ENCODE results near the gene RUBCN.
A peak's percentile ranks its signal among the peaks of the same experiment; 100 is the strongest.
"Not testable (repeated sequence)": the region's sequence is repeated elsewhere in the genome, so short reads cannot be mapped to it uniquely, and the experiment has no call there.

RUBCN gene

DNA sequence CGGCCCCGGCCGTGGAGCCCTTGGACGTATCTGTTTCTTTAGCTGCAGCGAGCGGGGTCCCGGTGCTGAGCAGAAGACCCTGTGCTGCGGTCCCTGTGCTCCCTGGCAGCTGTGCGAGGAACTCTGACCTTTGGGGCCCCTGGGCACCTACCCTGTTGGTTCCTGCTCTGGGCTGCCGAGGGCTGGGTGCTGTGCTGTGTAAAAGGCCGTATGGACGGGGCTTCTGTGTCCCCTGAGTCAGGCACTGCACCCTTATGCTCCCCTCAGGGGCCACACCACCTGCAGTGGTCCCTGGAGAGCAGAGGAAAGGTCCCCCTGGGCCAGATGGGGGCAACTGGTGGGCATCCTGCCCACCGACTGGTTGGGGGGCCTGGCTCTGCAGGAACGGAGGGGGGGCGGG is 71.2 kb downstream of the RUBCN start:
- Mint-ChIP-seq H3K27me3 (ENCODE audit: low read depth, poor library complexity) (peaks cover 19% of the 10 kb centered on the region), H3K4me1 (peaks cover 12% of the 10 kb centered on the region)
- not testable (repeated sequence) for DNase-seq; H3K27ac Mint-ChIP-seq; H3K36me3 Mint-ChIP-seq (ENCODE audit: low read depth); H3K4me3 Mint-ChIP-seq; H3K9me3 Mint-ChIP-seq

DNA sequence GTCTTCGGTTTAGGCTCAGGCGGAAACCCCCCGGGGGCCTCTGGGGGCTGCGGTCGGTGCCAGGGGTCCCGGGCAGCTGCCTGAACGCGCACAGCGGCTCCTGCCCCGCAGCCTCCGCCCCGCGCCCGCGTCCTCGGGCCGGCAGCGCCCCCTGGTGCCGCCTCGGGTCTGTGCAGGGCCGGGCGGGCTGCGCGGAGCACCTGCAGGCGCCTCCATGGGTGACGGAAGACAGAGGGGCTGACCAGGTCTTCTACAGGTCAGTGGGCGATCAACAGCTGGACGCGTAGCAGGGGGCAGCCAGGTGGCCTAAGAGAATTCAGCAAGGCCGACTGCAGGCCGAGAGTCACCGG is 71.6 kb downstream of the RUBCN start:
- H3K36me3 Mint-ChIP-seq (ENCODE audit: low read depth); H3K9me3 Mint-ChIP-seq; H3K4me3 Mint-ChIP-seq; H3K27ac Mint-ChIP-seq; DNase-seq: not testable (repeated sequence)
- Mint-ChIP-seq H3K27me3 (ENCODE audit: low read depth, poor library complexity) (peaks cover 19% of the 10 kb centered on the region), H3K4me1 (peaks cover 12% of the 10 kb centered on the region)

DNA sequence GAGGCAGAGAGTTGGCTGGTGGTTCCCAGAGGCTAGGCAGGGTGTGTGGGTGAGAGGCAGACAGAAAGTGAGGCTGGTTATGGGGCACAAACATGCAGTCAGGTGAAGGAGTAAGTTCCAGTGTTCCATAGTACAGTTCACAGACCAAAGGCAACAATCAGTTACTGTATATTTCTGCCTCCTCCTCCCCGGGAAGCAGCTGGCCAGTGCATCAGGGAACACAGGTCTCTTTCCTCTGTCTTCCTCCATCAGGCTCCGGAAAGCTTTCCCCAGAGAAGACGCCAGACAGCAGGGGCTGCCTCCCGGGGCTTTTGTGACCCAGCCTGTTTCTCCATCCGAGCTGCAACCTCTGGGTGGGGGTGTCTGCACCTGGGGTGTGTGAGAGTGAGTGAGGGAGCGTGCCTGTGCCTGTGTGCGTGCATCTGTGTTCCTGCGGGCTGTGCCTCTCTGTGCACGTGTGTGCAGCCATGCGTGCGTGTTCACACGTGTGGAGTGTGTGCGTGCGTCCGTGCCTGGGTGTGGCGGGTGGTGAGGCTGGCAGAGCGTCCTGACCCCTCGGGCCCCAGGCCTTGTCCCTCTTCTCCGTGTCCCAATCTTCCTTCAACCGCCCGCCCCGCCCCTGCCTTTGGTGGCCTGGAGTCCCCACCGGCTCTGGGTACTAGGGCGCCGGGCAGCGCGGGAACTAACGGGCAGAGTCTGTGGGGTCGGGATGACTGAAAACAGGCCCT is 72.1 kb downstream of the RUBCN start:
- H3K4me3 Mint-ChIP-seq; H3K27ac Mint-ChIP-seq; DNase-seq; H3K36me3 Mint-ChIP-seq (ENCODE audit: low read depth); H3K9me3 Mint-ChIP-seq: not testable (repeated sequence)
- H3K27me3 Mint-ChIP-seq (ENCODE audit: low read depth, poor library complexity), result peaks cover 19% of the 10 kb centered on the region
- peaks cover 12% of the 10 kb centered on the region for H3K4me1 Mint-ChIP-seq

DNA sequence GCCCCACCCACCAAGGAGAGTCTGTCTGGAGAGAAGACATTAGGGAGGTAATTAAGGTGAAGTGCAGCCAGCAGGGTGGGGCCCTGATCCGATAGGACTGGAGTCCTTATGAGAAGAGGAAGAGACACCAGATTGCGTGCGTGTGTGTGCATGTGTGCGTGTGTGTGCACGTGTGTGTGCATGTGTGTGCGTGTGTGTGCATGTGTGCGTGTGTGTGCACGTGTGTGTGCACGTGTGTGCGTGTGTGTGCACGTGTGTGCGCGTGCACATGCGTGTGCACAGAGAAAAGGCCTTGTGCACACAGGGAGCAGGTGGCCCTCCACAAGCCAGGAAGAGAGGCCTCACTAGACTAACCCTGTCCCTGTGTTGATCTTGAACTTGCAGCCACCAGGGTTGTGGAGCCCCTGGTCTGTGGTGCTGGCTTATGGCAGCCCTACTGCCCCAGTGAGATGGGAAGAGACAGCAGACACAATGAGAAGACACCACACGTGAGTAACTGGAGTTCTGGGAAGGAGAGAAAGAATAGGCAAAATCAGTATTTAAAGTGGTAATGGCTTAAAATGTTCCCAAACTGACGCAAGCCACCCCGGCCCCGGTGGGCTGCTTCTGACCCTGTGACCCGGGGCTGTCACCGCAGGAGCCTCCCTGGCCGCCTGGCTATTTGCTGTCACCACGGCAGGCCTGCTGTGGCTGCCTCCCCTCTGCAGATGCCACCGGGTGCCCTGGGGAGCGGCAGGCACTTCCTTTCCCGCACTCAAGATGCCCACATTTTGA is 73.2 kb downstream of the RUBCN start:
- Mint-ChIP-seq H3K4me1 (peaks cover 12% of the 10 kb centered on the region), H3K27me3 (ENCODE audit: low read depth, poor library complexity) (peaks cover 19% of the 10 kb centered on the region)
- H3K4me3 Mint-ChIP-seq; H3K9me3 Mint-ChIP-seq; H3K36me3 Mint-ChIP-seq (ENCODE audit: low read depth); DNase-seq; H3K27ac Mint-ChIP-seq: not testable (repeated sequence)

DNA sequence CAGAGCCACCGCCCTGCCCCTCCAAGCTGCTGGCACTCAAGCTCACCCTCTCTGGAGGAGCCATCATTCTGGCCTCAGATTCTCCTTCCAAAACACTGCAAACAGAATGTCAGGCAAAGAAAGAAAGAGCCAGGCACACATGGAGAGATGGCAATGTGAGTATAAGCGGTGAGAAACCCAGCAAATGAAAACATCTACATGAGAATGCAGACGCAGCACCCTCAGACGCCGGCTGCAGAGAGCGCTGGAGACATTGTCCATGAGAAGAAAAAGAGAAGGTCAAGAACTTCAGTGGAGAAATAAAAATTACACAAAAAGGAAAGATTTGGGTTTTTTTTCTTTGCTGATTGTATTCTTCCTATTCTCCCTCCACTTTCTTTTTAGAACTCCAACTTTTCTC is 74.4 kb downstream of the RUBCN start:
- DNase-seq; H3K27ac Mint-ChIP-seq; H3K9me3 Mint-ChIP-seq; H3K4me3 Mint-ChIP-seq; H3K36me3 Mint-ChIP-seq (ENCODE audit: low read depth): not testable (repeated sequence)
- H3K4me1 Mint-ChIP-seq, result peaks cover 12% of the 10 kb centered on the region
- peaks cover 14% of the 10 kb centered on the region for H3K27me3 Mint-ChIP-seq (ENCODE audit: low read depth, poor library complexity)

DNA sequence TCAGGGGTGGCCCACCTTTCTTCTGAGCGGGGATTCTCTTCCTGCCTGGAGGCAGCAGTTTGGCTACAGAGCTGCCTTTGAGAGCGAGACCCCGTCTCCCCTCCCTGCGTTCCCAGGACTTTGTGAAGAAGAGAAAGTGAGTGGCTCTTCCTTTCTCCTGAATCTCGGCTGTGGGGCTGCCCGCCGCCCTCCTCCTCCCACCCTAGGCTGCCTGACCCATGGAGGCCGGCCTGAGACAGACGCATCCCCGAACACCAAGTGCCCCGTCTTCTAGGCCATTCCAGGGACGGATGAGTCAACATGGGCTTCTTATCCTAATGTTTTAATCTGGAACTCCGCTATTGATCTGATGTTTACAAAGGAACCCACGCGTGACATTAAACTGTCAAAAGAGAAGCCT is 74.8 kb downstream of the RUBCN start:
- not testable (repeated sequence) for H3K4me3 Mint-ChIP-seq; DNase-seq; H3K36me3 Mint-ChIP-seq (ENCODE audit: low read depth); H3K9me3 Mint-ChIP-seq; H3K27ac Mint-ChIP-seq
- Mint-ChIP-seq H3K27me3 (ENCODE audit: low read depth, poor library complexity) (peaks cover 17% of the 10 kb centered on the region), H3K4me1 (peaks cover 12% of the 10 kb centered on the region)

DNA sequence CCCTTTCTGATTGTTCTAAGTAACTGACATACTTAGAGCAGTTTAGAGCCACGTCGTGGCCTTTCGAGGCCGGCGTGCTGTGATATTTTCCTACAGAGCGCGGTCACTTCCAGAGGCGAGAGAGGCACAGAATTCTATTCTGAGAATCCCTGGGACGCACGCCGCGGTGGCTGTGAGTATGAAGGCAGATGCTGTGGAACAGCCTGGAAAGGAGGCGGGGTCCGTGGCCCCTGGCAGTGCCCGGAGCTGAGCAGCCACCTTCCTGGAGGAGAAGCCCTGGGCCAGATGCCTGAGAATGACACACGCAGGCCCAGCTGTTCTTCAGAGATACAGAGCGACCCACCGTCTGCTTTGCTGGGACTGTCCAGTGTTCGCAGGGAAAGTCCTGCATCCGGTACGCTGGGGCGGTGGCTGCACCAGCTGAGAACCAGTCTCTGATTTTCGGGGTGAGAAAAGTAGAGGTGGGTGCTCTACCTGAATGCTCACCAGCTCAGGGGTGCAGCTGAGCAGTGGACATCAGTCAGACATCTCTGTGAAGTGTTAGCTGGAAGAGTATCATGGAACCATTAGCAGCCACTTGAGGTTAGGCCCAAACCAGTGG is 75.4 kb downstream of the RUBCN start:
- H3K4me3 Mint-ChIP-seq; H3K9me3 Mint-ChIP-seq; H3K27ac Mint-ChIP-seq; H3K36me3 Mint-ChIP-seq (ENCODE audit: low read depth); DNase-seq: not testable (repeated sequence)
- H3K27me3 Mint-ChIP-seq (ENCODE audit: low read depth, poor library complexity), result peaks cover 17% of the 10 kb centered on the region
- H3K4me1 Mint-ChIP-seq, result peaks cover 12% of the 10 kb centered on the region

DNA sequence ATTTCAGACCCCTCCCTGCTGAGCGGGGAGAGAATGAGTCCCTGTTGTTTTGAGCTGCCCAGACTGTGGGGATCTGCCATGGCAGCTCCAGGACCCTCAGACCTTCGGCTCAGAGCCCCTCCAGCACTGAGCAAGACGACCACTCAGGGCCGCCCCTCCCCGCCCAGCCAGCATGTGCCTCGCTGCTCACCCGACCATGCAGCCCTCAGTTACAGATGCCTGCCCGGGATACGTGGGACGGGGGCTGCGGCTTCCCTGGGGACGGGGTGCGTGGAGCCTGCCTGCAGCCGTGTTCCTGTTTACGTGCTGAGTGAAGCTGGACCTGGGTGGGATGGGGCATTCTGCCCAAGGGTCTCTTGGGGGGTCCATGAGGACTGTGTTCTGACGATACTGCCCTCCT is 77.0 kb downstream of the RUBCN start:
- H3K27ac Mint-ChIP-seq; H3K36me3 Mint-ChIP-seq (ENCODE audit: low read depth); H3K9me3 Mint-ChIP-seq; H3K4me3 Mint-ChIP-seq: not testable (repeated sequence)
- DNase-seq, result peak; percentile 42
- peaks cover 17% of the 10 kb centered on the region for H3K27me3 Mint-ChIP-seq (ENCODE audit: low read depth, poor library complexity)
- H3K4me1 Mint-ChIP-seq, result peaks cover 12% of the 10 kb centered on the region

DNA sequence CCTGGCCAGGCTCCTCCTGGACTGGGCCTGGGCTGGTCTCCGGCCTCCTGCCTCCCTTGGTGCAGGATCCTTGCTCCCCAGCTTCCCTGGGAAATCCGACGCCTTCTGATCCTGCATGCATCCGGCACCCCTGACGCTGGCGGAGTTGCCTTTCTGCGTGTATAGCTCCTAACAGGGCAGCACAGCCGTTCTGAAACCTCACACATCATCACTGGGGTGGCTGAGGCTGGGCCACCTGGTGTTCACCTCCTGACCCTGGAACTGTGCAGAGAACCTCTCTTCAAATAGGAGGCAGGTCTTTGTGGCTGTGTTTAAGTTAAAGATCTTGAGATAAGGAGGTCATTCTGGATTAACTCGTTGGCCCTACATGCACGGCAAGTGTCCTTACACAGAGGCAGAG is 77.6 kb downstream of the RUBCN start:
- peaks cover 17% of the 10 kb centered on the region for H3K27me3 Mint-ChIP-seq (ENCODE audit: low read depth, poor library complexity)
- not testable (repeated sequence) for H3K9me3 Mint-ChIP-seq; H3K36me3 Mint-ChIP-seq (ENCODE audit: low read depth); DNase-seq; H3K4me3 Mint-ChIP-seq
- peaks cover 12% of the 10 kb centered on the region for H3K4me1 Mint-ChIP-seq
- H3K27ac Mint-ChIP-seq, result peak overlapping the region; percentile 61

DNA sequence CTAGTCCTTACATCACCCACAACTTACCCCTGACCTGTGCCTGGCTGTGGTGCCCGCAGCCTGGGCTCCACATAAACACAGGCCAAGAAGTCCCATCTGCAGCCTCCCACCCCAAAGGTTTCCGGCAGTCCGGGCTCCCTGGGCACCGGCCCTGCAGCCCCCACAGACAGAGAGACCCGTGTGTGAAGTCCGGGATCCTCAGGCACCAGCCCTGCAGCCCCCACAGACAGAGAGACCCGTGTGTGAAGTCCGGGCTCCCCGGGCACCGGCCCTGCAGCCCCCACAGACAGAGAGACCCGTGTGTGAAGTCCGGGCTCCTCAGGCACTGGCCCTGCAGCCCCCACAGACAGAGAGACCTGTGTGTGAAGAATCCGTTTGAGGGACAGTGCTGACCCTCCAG is 78.0 kb downstream of the RUBCN start:
- H3K36me3 Mint-ChIP-seq (ENCODE audit: low read depth); DNase-seq; H3K4me3 Mint-ChIP-seq; H3K27ac Mint-ChIP-seq; H3K9me3 Mint-ChIP-seq: not testable (repeated sequence)
- Mint-ChIP-seq H3K27me3 (ENCODE audit: low read depth, poor library complexity) (peaks cover 17% of the 10 kb centered on the region), H3K4me1 (peaks cover 12% of the 10 kb centered on the region)

DNA sequence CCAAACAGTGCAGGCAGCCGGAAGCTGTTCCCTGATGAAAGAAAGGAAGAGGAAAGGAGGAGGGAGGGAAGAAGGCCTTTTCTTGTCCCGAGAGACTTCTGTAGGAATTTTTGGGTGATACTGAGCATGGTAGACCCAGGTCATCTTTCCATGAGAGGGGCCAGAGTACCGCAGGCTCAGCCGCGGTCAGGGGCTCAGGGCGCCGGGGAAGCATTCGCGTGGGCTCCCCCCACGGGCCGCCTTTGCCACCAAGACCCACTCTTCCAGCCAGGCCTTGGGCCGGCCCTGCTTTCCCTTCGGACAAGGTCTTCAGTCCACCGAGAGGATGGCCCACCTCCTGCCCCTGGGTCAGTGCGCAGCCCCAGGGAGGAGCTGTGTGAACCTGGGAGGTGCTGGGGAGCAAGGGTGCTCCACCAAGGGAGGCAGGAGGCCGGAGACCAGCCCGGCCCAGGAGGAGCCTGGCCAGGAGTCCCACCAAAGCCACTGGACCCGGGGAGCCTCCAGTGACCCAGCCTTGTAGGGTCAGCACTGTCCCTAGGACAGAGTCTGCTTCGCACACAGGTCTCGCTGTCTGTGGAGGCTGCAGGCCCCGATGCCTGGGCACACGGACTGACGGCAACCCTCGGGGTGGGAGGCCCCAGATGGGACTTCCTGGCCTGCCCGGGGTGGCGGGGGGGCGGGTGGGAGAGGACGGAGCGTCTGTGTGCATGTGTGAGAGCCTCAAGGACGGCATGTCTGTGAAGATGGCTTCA is 79.0 kb downstream of the RUBCN start:
- H3K27ac Mint-ChIP-seq; H3K9me3 Mint-ChIP-seq; H3K36me3 Mint-ChIP-seq (ENCODE audit: low read depth); H3K4me3 Mint-ChIP-seq; H3K4me1 Mint-ChIP-seq; DNase-seq: not testable (repeated sequence)
- H3K27me3 Mint-ChIP-seq (ENCODE audit: low read depth, poor library complexity), result peaks cover 12% of the 10 kb centered on the region

DNA sequence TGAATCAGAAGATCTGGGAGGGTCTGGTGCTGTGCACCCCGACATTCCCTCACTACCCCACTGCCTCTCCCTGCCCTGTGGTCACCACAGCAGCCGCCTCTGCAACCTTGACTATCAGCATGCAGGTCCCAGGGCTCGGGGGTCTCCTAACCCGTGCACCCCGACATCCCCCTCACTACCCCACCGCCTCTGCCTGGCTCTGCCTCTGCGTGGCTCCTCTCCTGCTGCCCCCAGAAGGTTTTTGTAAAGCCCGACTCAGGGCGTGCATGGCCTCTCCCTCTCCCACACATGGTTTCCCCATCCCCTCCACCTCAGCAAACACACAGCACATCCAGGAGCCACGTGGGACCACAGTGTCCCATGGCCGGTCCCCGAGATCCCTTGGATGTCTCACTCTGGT is 79.7 kb downstream of the RUBCN start:
- not testable (repeated sequence) for H3K4me1 Mint-ChIP-seq; DNase-seq; H3K36me3 Mint-ChIP-seq (ENCODE audit: low read depth); H3K9me3 Mint-ChIP-seq; H3K27me3 Mint-ChIP-seq (ENCODE audit: low read depth, poor library complexity); H3K4me3 Mint-ChIP-seq; H3K27ac Mint-ChIP-seq

DNA sequence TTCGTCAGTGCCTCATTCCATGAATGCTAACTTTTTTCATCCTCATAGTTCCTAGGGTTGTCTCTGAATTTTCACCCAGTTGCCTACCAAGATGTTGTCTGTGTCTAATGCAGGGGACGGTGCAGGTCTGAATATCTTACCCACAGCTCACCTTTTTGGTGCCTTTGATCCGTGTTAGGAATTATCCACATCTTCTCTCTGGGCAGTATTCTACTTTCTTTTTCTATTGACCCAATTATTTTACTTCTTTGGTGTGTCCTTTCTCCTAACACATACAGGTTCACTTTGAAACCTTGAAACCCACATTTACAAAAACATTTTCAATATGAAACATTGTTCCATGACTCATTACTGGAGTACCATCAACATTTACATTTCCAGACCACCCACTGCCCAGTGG is 80.6 kb downstream of the RUBCN start:
- not testable (repeated sequence) for H3K27me3 Mint-ChIP-seq (ENCODE audit: low read depth, poor library complexity); H3K4me1 Mint-ChIP-seq; H3K36me3 Mint-ChIP-seq (ENCODE audit: low read depth); DNase-seq; H3K9me3 Mint-ChIP-seq; H3K27ac Mint-ChIP-seq
- H3K4me3 Mint-ChIP-seq, result peak overlapping the region; percentile 72

DNA sequence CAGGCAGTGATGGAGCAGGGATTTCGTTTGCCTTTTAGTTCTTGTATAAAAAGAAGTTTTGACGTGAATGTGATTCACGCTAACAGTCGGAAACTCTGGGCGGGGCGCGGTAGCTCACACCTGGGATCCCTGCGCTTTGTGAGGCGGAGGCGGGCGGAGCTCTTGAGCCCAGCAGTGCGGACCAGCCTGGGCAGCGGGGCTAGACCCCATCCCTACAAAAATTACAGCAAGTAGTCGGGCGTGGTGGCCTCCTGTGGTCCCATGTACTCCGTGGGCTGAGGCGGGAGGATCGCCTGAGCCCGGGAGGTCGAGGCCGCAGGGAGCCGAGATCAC is 81.7 kb downstream of the RUBCN start:
- H3K36me3 Mint-ChIP-seq (ENCODE audit: low read depth); H3K9me3 Mint-ChIP-seq; H3K27me3 Mint-ChIP-seq (ENCODE audit: low read depth, poor library complexity); H3K4me3 Mint-ChIP-seq; DNase-seq; H3K27ac Mint-ChIP-seq; H3K4me1 Mint-ChIP-seq: not testable (repeated sequence)

Data from nephron progenitor cell (in vitro differentiated cells).